IMR-90 (cell line): ENCODE measurements around the gene SYS1. TPM values are rescaled to one million over a fixed set of nuclear protein-coding genes. Genes with fewer than 3 reads are reported as not detected.

Experiments used
- ATAC-seq: fragments of 200-7000 bp; cut with Tn5 transposase; 2 replicates; pipeline ENCODE4 v1.9.1; 2020; ENCODE audit warnings: low read depth, mild to moderate bottlenecking, moderate library complexity
- BruUV-seq: library from RNA; stranded (reverse); fragments of 400-500 nt; replicated peaks from 2 replicates; lab custom pipeline; 2021; lab: Mats Ljungman, UMichigan
- CTCF ChIA-PET: fragments of 300-600 bp; formaldehyde crosslinking; extraction: SDS; loops from one replicate; lab custom pipeline; 2021; ENCODE audit warnings: antibody characterized with exemption; lab: Yijun Ruan, JAX
- POLR2A ChIA-PET: fragments of 300-600 bp; sonication (Branson Sonifier 250); formaldehyde crosslinking; loops from one replicate; lab custom pipeline; 2022; ENCODE audit warnings: antibody characterized with exemption; ENCODE audit not compliant: unreplicated experiment; lab: Charles Lee
- DNase-seq: peaks from one replicate; pipeline ENCODE4 v3.0.0; 2013
- H2AFZ ChIP-seq: replicated peaks from 2 replicates; pipeline ENCODE3; 2013; ENCODE audit warnings: low read length, mild to moderate bottlenecking; ENCODE audit not compliant: poor library complexity
- H2AK5ac ChIP-seq: 2 replicates; pipeline ENCODE4 v1.6.1; 2013; ENCODE audit warnings: low read depth, low read length, inconsistent platforms
- H2AK9ac ChIP-seq: replicated peaks from 2 replicates; pipeline ENCODE3; 2013; ENCODE audit warnings: mild to moderate bottlenecking, low read depth, low read length, moderate library complexity; ENCODE audit not compliant: poor library complexity
- H2BK120ac ChIP-seq: 2 replicates; pipeline ENCODE4 v1.6.1; 2013; ENCODE audit warnings: low read depth, low read length, inconsistent platforms
- H2BK15ac ChIP-seq: 3 replicates; pipeline ENCODE4 v1.6.1; 2013; ENCODE audit warnings: low read depth, low read length, inconsistent platforms
- H2BK20ac ChIP-seq: 2 replicates; pipeline ENCODE4 v1.6.1; 2013; ENCODE audit warnings: low read depth, mild to moderate bottlenecking, inconsistent platforms, low read length, moderate library complexity
- H2BK5ac ChIP-seq: 2 replicates; pipeline ENCODE4 v1.6.1; 2013; ENCODE audit warnings: mild to moderate bottlenecking, low read depth, low read length, inconsistent platforms; ENCODE audit not compliant: poor library complexity, severe bottlenecking
- H3K14ac ChIP-seq: replicated peaks from 2 replicates; pipeline ENCODE4 v1.6.1; 2013; ENCODE audit warnings: low read depth, low read length, inconsistent platforms
- H3K18ac ChIP-seq: 2 replicates; pipeline ENCODE4 v1.6.1; 2013; ENCODE audit warnings: low read depth, low read length, control low read depth
- H3K23ac ChIP-seq: 2 replicates; pipeline ENCODE4 v1.6.1; 2013; ENCODE audit warnings: low read depth, low read length, inconsistent platforms
- H3K27ac ChIP-seq: 2 replicates; pipeline ENCODE4 v1.5.1; 2013; ENCODE audit warnings: mild to moderate bottlenecking, control low read depth, low read length; ENCODE audit not compliant: insufficient read depth
- H3K27me3 ChIP-seq: 2 replicates; pipeline ENCODE4 v1.6.1; 2013; ENCODE audit warnings: low read length; ENCODE audit not compliant: control insufficient read depth, insufficient read depth
- H3K36me3 ChIP-seq: 2 replicates; pipeline ENCODE4 v1.6.1; 2013; ENCODE audit warnings: low read length, mixed read lengths; ENCODE audit not compliant: control insufficient read depth, insufficient read depth
- H3K4ac ChIP-seq: 2 replicates; pipeline ENCODE4 v1.6.1; 2013; ENCODE audit warnings: low read depth, low read length, inconsistent platforms
- H3K4me1 ChIP-seq: 2 replicates; pipeline ENCODE4 v1.6.1; 2013; ENCODE audit warnings: low read length, mixed read lengths; ENCODE audit not compliant: control insufficient read depth, insufficient read depth
- H3K4me2 ChIP-seq: 2 replicates; pipeline ENCODE4 v1.6.1; 2013; ENCODE audit warnings: low read depth, mild to moderate bottlenecking, control low read depth, low read length, moderate library complexity
- H3K4me3 ChIP-seq: 2 replicates; pipeline ENCODE4 v1.5.1; 2013; ENCODE audit warnings: low read depth, mild to moderate bottlenecking, control low read depth, low read length, moderate library complexity; ENCODE audit not compliant: insufficient read depth
- H3K56ac ChIP-seq: 2 replicates; pipeline ENCODE4 v1.6.1; 2013; ENCODE audit warnings: low read length, inconsistent platforms; ENCODE audit not compliant: insufficient read depth; ENCODE audit errors: extremely low read depth
- H3K79me1 ChIP-seq, 2 experiments: 2 replicates each; pipeline ENCODE4 v1.6.1; 2013; ENCODE audit warnings: low read length in 2 of 2, inconsistent platforms in 1 of 2, low read depth in 1 of 2
- H3K9ac ChIP-seq: 2 replicates; pipeline ENCODE4 v1.6.1; 2013; ENCODE audit warnings: low read depth, low read length, control low read depth
- H3K9me1 ChIP-seq: 2 replicates; pipeline ENCODE4 v1.6.1; 2013; ENCODE audit warnings: low read length, inconsistent platforms; ENCODE audit not compliant: insufficient read depth
- H3K9me3 ChIP-seq: 2 replicates; pipeline ENCODE4 v1.6.1; 2013; ENCODE audit warnings: low read length; ENCODE audit not compliant: control insufficient read depth, insufficient read depth
- H4K20me1 ChIP-seq: 2 replicates; pipeline ENCODE4 v1.6.1; 2013; ENCODE audit warnings: low read length, inconsistent platforms; ENCODE audit not compliant: insufficient read depth
- H4K5ac ChIP-seq: 2 replicates; pipeline ENCODE4 v1.6.1; 2013; ENCODE audit warnings: mild to moderate bottlenecking, low read depth, low read length, control low read depth
- H4K8ac ChIP-seq, 2 experiments: 2 replicates each; pipeline ENCODE4 v1.6.1; 2013; ENCODE audit warnings: low read depth in 2 of 2, low read length in 2 of 2, control low read depth in 1 of 2, inconsistent platforms in 1 of 2
- H4K91ac ChIP-seq: 2 replicates; pipeline ENCODE4 v1.6.1; 2013; ENCODE audit warnings: low read depth, low read length, inconsistent platforms; ENCODE audit not compliant: insufficient read depth
- BHLHE40 ChIP-seq: fragments of 150-350 bp; IDR thresholded peaks from 2 replicates; pipeline ENCODE4 v1.6.1; 2016; ENCODE audit warnings: mild to moderate bottlenecking, low read depth, low read length
- CEBPB ChIP-seq: IDR thresholded peaks from 2 replicates; pipeline ENCODE4 v1.6.1; 2012; ENCODE audit warnings: low read depth, low read length, improper control_type of control experiment
- CHD1 ChIP-seq: IDR thresholded peaks from 2 replicates; pipeline ENCODE4 v1.6.1; 2012; ENCODE audit warnings: low read depth, low read length, improper control_type of control experiment
- CTCF ChIP-seq: conservative IDR thresholded peaks from 2 replicates; pipeline ENCODE4 v1.5.1; 2012; ENCODE audit warnings: mild to moderate bottlenecking, low read depth, low read length, improper control_type of control experiment
- FOS ChIP-seq: fragments of 150-350 bp; IDR thresholded peaks from 2 replicates; pipeline ENCODE4 v1.6.1; 2016; ENCODE audit warnings: low read depth, low read length
- MAFK ChIP-seq: IDR thresholded peaks from 2 replicates; pipeline ENCODE4 v1.6.1; 2012; ENCODE audit warnings: low read depth, low read length, improper control_type of control experiment
- MAZ ChIP-seq: IDR thresholded peaks from 2 replicates; pipeline ENCODE4 v1.6.1; 2012; ENCODE audit warnings: low read depth, mild to moderate bottlenecking, low read length, improper control_type of control experiment, moderate library complexity, borderline replicate concordance
- MXI1 ChIP-seq: IDR thresholded peaks from 2 replicates; pipeline ENCODE4 v1.6.1; 2012; ENCODE audit warnings: low read depth, mild to moderate bottlenecking, low read length, moderate library complexity, borderline replicate concordance
- NFE2L2 ChIP-seq: fragments of 150-350 bp; IDR thresholded peaks from 2 replicates; pipeline ENCODE4 v1.6.1; 2016; ENCODE audit warnings: low read depth, mild to moderate bottlenecking, low read length
- POLR2A ChIP-seq: IDR thresholded peaks from 2 replicates; pipeline ENCODE4 v1.6.1; 2012; ENCODE audit warnings: mild to moderate bottlenecking, low read depth, low read length
- RAD21 ChIP-seq: IDR thresholded peaks from 2 replicates; pipeline ENCODE4 v1.6.1; 2012; ENCODE audit warnings: low read length, improper control_type of control experiment
- RCOR1 ChIP-seq: IDR thresholded peaks from 2 replicates; pipeline ENCODE4 v1.6.1; 2012; ENCODE audit warnings: mild to moderate bottlenecking, low read length, improper control_type of control experiment; ENCODE audit not compliant: insufficient replicate concordance
- RFX5 ChIP-seq: IDR thresholded peaks from 2 replicates; pipeline ENCODE4 v1.8.0; 2012; ENCODE audit warnings: low read depth, mild to moderate bottlenecking, low read length, moderate library complexity
- SMC3 ChIP-seq: fragments of 150-350 bp; IDR thresholded peaks from 2 replicates; pipeline ENCODE4 v1.6.1; 2016; ENCODE audit warnings: low read depth, mild to moderate bottlenecking, antibody characterized with exemption, low read length, moderate library complexity
- WGBS, 2 experiments: methylation state at CpG; one replicate each; pipeline versions ENCODE4 v1.1.5 to v1.1.7; 2013; ENCODE audit warnings: missing lambda C conversion rate in 2 of 2; ENCODE audit not compliant: insufficient read length in 1 of 2; ENCODE audit errors: extremely low coverage in 2 of 2; 5-methylcytosine and 5-hydroxymethylcytosine counted together
- dilution Hi-C: fragments of 300-500 bp; cut with HindIII; formaldehyde crosslinking; loops from one replicate; pipeline ENCODE4 v1.14.3; 2018; ENCODE audit warnings: low sequenced_read_pairs; ENCODE audit not compliant: unreplicated experiment
- in situ Hi-C: fragments of 300-500 bp; cut with MboI; formaldehyde crosslinking; loops from 3 replicates; pipeline ENCODE4 v1.14.3; 2019; ENCODE audit warnings: low sequenced_read_pairs, inconsistent platforms, mixed read lengths
- intact Hi-C: fragments of 100-400 bp; cut with micrococcal nuclease; formaldehyde crosslinking; loops from 2 replicates; pipeline ENCODE4 v1.10.0; 2022
- polyA plus RNA-seq, 3 experiments: library from polyadenylated mRNA; depleted of rRNA; stranded (reverse); fragments of >200 nt; gene quantifications; 2 replicates each; pipeline ENCODE4 v1.2.3, GENCODE V29; 2012; ENCODE audit warnings: low replicate concordance in 1 of 3
- total RNA-seq: library from RNA; depleted of rRNA; stranded (reverse); fragments of >200 nt; gene quantifications from 2 replicates; pipeline ENCODE4 v1.2.3, GENCODE V29; 2012
- TF ChIP-seq, protein P1 (sequence below): fragments of 150-350 bp; IDR thresholded peaks from 2 replicates; pipeline ENCODE4 v1.6.1; 2016; ENCODE audit warnings: low read depth, mild to moderate bottlenecking, low read length, moderate library complexity, borderline replicate concordance
- TF ChIP-seq, protein P2 (sequence below): fragments of 150-350 bp; IDR thresholded peaks from 2 replicates; pipeline ENCODE4 v1.6.1; 2017; ENCODE audit warnings: mild to moderate bottlenecking, antibody characterized with exemption, low read length, low read depth

SYS1 gene
- total and polyA plus RNA-seq, 2 of the 4 experiments (the other 2 are of a cell fraction): 12.9 to 24.6 TPM

DNA sequence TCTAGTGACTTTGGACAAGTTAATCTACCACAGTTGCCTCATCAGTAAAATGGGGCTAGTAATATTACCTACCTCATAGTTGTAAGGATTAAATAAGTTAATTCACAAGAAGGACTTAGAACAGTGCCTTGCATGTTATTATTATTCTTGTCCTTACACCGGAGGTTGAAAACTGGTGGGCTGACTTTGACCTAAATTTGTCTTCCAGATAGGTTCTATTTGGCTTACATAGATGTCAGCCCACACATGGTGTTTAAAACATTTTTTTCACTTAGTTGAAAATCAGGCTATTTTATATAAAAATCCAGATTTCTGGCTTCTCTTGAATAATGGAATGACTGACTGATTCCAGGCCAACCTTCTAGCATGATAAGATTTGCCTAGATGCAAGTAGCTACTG lies 3.2 kb downstream of the SYS1 start:
- WGBS, 2 experiments: no CpG with 5 or more reads among the region's 1 CpG
- ATAC-seq (no peak), DNase-seq (no peak)
- Histone ChIP-seq H3K27ac (no peak overlapping the region), H3K18ac (no peak overlapping the region), H3K56ac (no peak overlapping the region), H3K14ac (no peak overlapping the region), H2AK9ac (no peak overlapping the region), H2BK5ac (no peak overlapping the region), H3K23ac (no peak overlapping the region), H2BK120ac (no peak overlapping the region), H3K9ac (no peak overlapping the region), H2AFZ (no peak overlapping the region), H4K91ac (no peak overlapping the region), H2BK20ac (no peak overlapping the region), H4K20me1 (no peaks in the 10 kb centered on the region), H3K4me2 (no peak overlapping the region), H3K9me1 (peaks cover 4% of the 10 kb centered on the region; the same call in 1 of the 2 replicates), H3K4me3 (no peak overlapping the region), H3K9me3 (no peaks in the 10 kb centered on the region), H3K79me1 (peaks cover 9 to 39% of the 10 kb centered on the region in 2 experiments), H3K4ac (no peak overlapping the region), H3K27me3 (no peaks in the 10 kb centered on the region), H2AK5ac (no peak overlapping the region), H3K4me1 (0 out of 2 replicates have a peak, but pooled peaks cover 3% of the 10 kb centered on the region), H4K8ac (no peak overlapping the region), H4K5ac (no peak overlapping the region), H3K36me3 (peaks cover 19% of the 10 kb centered on the region), H2BK15ac (no peak overlapping the region)
- ChIA-PET CTCF (no interaction called here), POLR2A (no interaction called here)
- no TSS peak for BruUV-seq
- intact Hi-C loops (no loop called here), dilution Hi-C loops (no loop called here), in situ Hi-C loops (no loop called here)
- TF ChIP-seq RCOR1 (no peak), RAD21 (no peak), CHD1 (no peak), NFE2L2 (no peak), RFX5 (no peak), CEBPB (no peak), MAZ (no peak), FOS (no peak), CTCF (no peak), SMC3 (no peak), POLR2A (no peak), MXI1 (no peak), BHLHE40 (no peak), MAFK (no peak)
- TF ChIP-seq, protein P1, sequence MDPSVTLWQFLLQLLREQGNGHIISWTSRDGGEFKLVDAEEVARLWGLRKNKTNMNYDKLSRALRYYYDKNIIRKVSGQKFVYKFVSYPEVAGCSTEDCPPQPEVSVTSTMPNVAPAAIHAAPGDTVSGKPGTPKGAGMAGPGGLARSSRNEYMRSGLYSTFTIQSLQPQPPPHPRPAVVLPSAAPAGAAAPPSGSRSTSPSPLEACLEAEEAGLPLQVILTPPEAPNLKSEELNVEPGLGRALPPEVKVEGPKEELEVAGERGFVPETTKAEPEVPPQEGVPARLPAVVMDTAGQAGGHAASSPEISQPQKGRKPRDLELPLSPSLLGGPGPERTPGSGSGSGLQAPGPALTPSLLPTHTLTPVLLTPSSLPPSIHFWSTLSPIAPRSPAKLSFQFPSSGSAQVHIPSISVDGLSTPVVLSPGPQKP: no peak
- TF ChIP-seq, protein P2, sequence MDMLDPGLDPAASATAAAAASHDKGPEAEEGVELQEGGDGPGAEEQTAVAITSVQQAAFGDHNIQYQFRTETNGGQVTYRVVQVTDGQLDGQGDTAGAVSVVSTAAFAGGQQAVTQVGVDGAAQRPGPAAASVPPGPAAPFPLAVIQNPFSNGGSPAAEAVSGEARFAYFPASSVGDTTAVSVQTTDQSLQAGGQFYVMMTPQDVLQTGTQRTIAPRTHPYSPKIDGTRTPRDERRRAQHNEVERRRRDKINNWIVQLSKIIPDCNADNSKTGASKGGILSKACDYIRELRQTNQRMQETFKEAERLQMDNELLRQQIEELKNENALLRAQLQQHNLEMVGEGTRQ: no peak
